HEK293 (cell line): ENCODE results near the gene SLC7A11.

Experiments
- CTCF ChIP-seq: fragments of 450-650 bp; formaldehyde crosslinking; IDR thresholded peaks from 2 replicates; pipeline ENCODE4 v1.5.1; 2016; ENCODE audit warnings: missing biosample characterization, missing genetic modification characterization
- ZNF133 ChIP-seq: fragments of 450-650 bp; formaldehyde crosslinking; IDR thresholded peaks from 2 replicates; pipeline ENCODE4 v1.5.1; 2016; ENCODE audit warnings: missing biosample characterization, missing genetic modification characterization
- ZNF169 ChIP-seq: fragments of 450-650 bp; formaldehyde crosslinking; IDR thresholded peaks from 2 replicates; pipeline ENCODE4 v1.5.1; 2016; ENCODE audit warnings: missing biosample characterization, missing genetic modification characterization
- ZNF274 ChIP-seq, 2 experiments: fragments of 200-500 bp in 1 of 2; fragments of 450-650 bp in 1 of 2; sonication (Bioruptor generic) in 1 of 2; formaldehyde crosslinking in 1 of 2; IDR thresholded peaks; 2 replicates each; pipeline versions ENCODE4 v1.5.1 to v1.6.1; 2014 to 2016; ENCODE audit warnings: borderline replicate concordance in 1 of 2, inconsistent platforms in 1 of 2, low read length in 1 of 2, missing biosample characterization in 1 of 2, missing genetic modification characterization in 1 of 2

- TF ChIP-seq ZNF274 (IDR thresholded peaks at IDR 0.05; ENCODE audit: low read length) (no peak), ZNF274 (tag by site-specific recombination; IDR thresholded peaks at IDR 0.05; ENCODE audit: borderline replicate concordance) (no peak), ZNF133 (tag by site-specific recombination) (no peak), CTCF (tag by site-specific recombination) (no peak), ZNF169 (tag by site-specific recombination) (no peak)
Measured at GRCh38 chr4:138252551-138252950, 10.4 kb upstream of the SLC7A11 start.
